IMR-90 (cell line): Measurements from ENCODE around the gene ITGA1. TPM values are rescaled to one million over a fixed set of nuclear protein-coding genes. Genes with fewer than 3 reads are reported as not detected.

Experiments used
- ATAC-seq: fragments of 200-7000 bp; cut with Tn5 transposase; 2 replicates; pipeline ENCODE4 v1.9.1; 2020; ENCODE audit warnings: low read depth, mild to moderate bottlenecking, moderate library complexity
- BruUV-seq: library from RNA; stranded (reverse); fragments of 400-500 nt; replicated peaks from 2 replicates; lab custom pipeline; 2021; lab: Mats Ljungman, UMichigan
- CTCF ChIA-PET: fragments of 300-600 bp; formaldehyde crosslinking; extraction: SDS; loops from one replicate; lab custom pipeline; 2021; ENCODE audit warnings: antibody characterized with exemption; lab: Yijun Ruan, JAX
- POLR2A ChIA-PET: fragments of 300-600 bp; sonication (Branson Sonifier 250); formaldehyde crosslinking; loops from one replicate; lab custom pipeline; 2022; ENCODE audit warnings: antibody characterized with exemption; ENCODE audit not compliant: unreplicated experiment; lab: Charles Lee
- DNase-seq: peaks from one replicate; pipeline ENCODE4 v3.0.0; 2013
- H2AFZ ChIP-seq: replicated peaks from 2 replicates; pipeline ENCODE3; 2013; ENCODE audit warnings: low read length, mild to moderate bottlenecking; ENCODE audit not compliant: poor library complexity
- H2AK5ac ChIP-seq: 2 replicates; pipeline ENCODE4 v1.6.1; 2013; ENCODE audit warnings: low read depth, low read length, inconsistent platforms
- H2AK9ac ChIP-seq: replicated peaks from 2 replicates; pipeline ENCODE3; 2013; ENCODE audit warnings: mild to moderate bottlenecking, low read depth, low read length, moderate library complexity; ENCODE audit not compliant: poor library complexity
- H2BK120ac ChIP-seq: 2 replicates; pipeline ENCODE4 v1.6.1; 2013; ENCODE audit warnings: low read depth, low read length, inconsistent platforms
- H2BK15ac ChIP-seq: 3 replicates; pipeline ENCODE4 v1.6.1; 2013; ENCODE audit warnings: low read depth, low read length, inconsistent platforms
- H2BK20ac ChIP-seq: 2 replicates; pipeline ENCODE4 v1.6.1; 2013; ENCODE audit warnings: low read depth, mild to moderate bottlenecking, inconsistent platforms, low read length, moderate library complexity
- H2BK5ac ChIP-seq: 2 replicates; pipeline ENCODE4 v1.6.1; 2013; ENCODE audit warnings: mild to moderate bottlenecking, low read depth, low read length, inconsistent platforms; ENCODE audit not compliant: poor library complexity, severe bottlenecking
- H3K14ac ChIP-seq: replicated peaks from 2 replicates; pipeline ENCODE4 v1.6.1; 2013; ENCODE audit warnings: low read depth, low read length, inconsistent platforms
- H3K18ac ChIP-seq: 2 replicates; pipeline ENCODE4 v1.6.1; 2013; ENCODE audit warnings: low read depth, low read length, control low read depth
- H3K23ac ChIP-seq: 2 replicates; pipeline ENCODE4 v1.6.1; 2013; ENCODE audit warnings: low read depth, low read length, inconsistent platforms
- H3K27ac ChIP-seq: 2 replicates; pipeline ENCODE4 v1.5.1; 2013; ENCODE audit warnings: mild to moderate bottlenecking, control low read depth, low read length; ENCODE audit not compliant: insufficient read depth
- H3K27me3 ChIP-seq: 2 replicates; pipeline ENCODE4 v1.6.1; 2013; ENCODE audit warnings: low read length; ENCODE audit not compliant: control insufficient read depth, insufficient read depth
- H3K36me3 ChIP-seq: 2 replicates; pipeline ENCODE4 v1.6.1; 2013; ENCODE audit warnings: low read length, mixed read lengths; ENCODE audit not compliant: control insufficient read depth, insufficient read depth
- H3K4ac ChIP-seq: 2 replicates; pipeline ENCODE4 v1.6.1; 2013; ENCODE audit warnings: low read depth, low read length, inconsistent platforms
- H3K4me1 ChIP-seq: 2 replicates; pipeline ENCODE4 v1.6.1; 2013; ENCODE audit warnings: low read length, mixed read lengths; ENCODE audit not compliant: control insufficient read depth, insufficient read depth
- H3K4me2 ChIP-seq: 2 replicates; pipeline ENCODE4 v1.6.1; 2013; ENCODE audit warnings: low read depth, mild to moderate bottlenecking, control low read depth, low read length, moderate library complexity
- H3K4me3 ChIP-seq: 2 replicates; pipeline ENCODE4 v1.5.1; 2013; ENCODE audit warnings: low read depth, mild to moderate bottlenecking, control low read depth, low read length, moderate library complexity; ENCODE audit not compliant: insufficient read depth
- H3K56ac ChIP-seq: 2 replicates; pipeline ENCODE4 v1.6.1; 2013; ENCODE audit warnings: low read length, inconsistent platforms; ENCODE audit not compliant: insufficient read depth; ENCODE audit errors: extremely low read depth
- H3K79me1 ChIP-seq, 2 experiments: 2 replicates each; pipeline ENCODE4 v1.6.1; 2013; ENCODE audit warnings: low read length in 2 of 2, inconsistent platforms in 1 of 2, low read depth in 1 of 2
- H3K9ac ChIP-seq: 2 replicates; pipeline ENCODE4 v1.6.1; 2013; ENCODE audit warnings: low read depth, low read length, control low read depth
- H3K9me1 ChIP-seq: 2 replicates; pipeline ENCODE4 v1.6.1; 2013; ENCODE audit warnings: low read length, inconsistent platforms; ENCODE audit not compliant: insufficient read depth
- H3K9me3 ChIP-seq: 2 replicates; pipeline ENCODE4 v1.6.1; 2013; ENCODE audit warnings: low read length; ENCODE audit not compliant: control insufficient read depth, insufficient read depth
- H4K20me1 ChIP-seq: 2 replicates; pipeline ENCODE4 v1.6.1; 2013; ENCODE audit warnings: low read length, inconsistent platforms; ENCODE audit not compliant: insufficient read depth
- H4K5ac ChIP-seq: 2 replicates; pipeline ENCODE4 v1.6.1; 2013; ENCODE audit warnings: mild to moderate bottlenecking, low read depth, low read length, control low read depth
- H4K8ac ChIP-seq, 2 experiments: 2 replicates each; pipeline ENCODE4 v1.6.1; 2013; ENCODE audit warnings: low read depth in 2 of 2, low read length in 2 of 2, control low read depth in 1 of 2, inconsistent platforms in 1 of 2
- H4K91ac ChIP-seq: 2 replicates; pipeline ENCODE4 v1.6.1; 2013; ENCODE audit warnings: low read depth, low read length, inconsistent platforms; ENCODE audit not compliant: insufficient read depth
- CEBPB ChIP-seq: IDR thresholded peaks from 2 replicates; pipeline ENCODE4 v1.6.1; 2012; ENCODE audit warnings: low read depth, low read length, improper control_type of control experiment
- ELK1 ChIP-seq: fragments of 150-350 bp; IDR thresholded peaks from 2 replicates; pipeline ENCODE4 v1.6.1; 2016; ENCODE audit warnings: low read depth, mild to moderate bottlenecking, low read length, moderate library complexity, borderline replicate concordance
- FOS ChIP-seq: fragments of 150-350 bp; IDR thresholded peaks from 2 replicates; pipeline ENCODE4 v1.6.1; 2016; ENCODE audit warnings: low read depth, low read length
- MAFK ChIP-seq: IDR thresholded peaks from 2 replicates; pipeline ENCODE4 v1.6.1; 2012; ENCODE audit warnings: low read depth, low read length, improper control_type of control experiment
- WGBS, 2 experiments: methylation state at CpG; one replicate each; pipeline versions ENCODE4 v1.1.5 to v1.1.7; 2013; ENCODE audit warnings: missing lambda C conversion rate in 2 of 2; ENCODE audit not compliant: insufficient read length in 1 of 2; ENCODE audit errors: extremely low coverage in 2 of 2; 5-methylcytosine and 5-hydroxymethylcytosine counted together
- dilution Hi-C: fragments of 300-500 bp; cut with HindIII; formaldehyde crosslinking; loops from one replicate; pipeline ENCODE4 v1.14.3; 2018; ENCODE audit warnings: low sequenced_read_pairs; ENCODE audit not compliant: unreplicated experiment
- in situ Hi-C: fragments of 300-500 bp; cut with MboI; formaldehyde crosslinking; loops from 3 replicates; pipeline ENCODE4 v1.14.3; 2019; ENCODE audit warnings: low sequenced_read_pairs, inconsistent platforms, mixed read lengths
- intact Hi-C: fragments of 100-400 bp; cut with micrococcal nuclease; formaldehyde crosslinking; loops from 2 replicates; pipeline ENCODE4 v1.10.0; 2022
- polyA plus RNA-seq, 3 experiments: library from polyadenylated mRNA; depleted of rRNA; stranded (reverse); fragments of >200 nt; gene quantifications; 2 replicates each; pipeline ENCODE4 v1.2.3, GENCODE V29; 2012; ENCODE audit warnings: low replicate concordance in 1 of 3
- total RNA-seq: library from RNA; depleted of rRNA; stranded (reverse); fragments of >200 nt; gene quantifications from 2 replicates; pipeline ENCODE4 v1.2.3, GENCODE V29; 2012
- TF ChIP-seq, protein P1 (sequence below): conservative IDR thresholded peaks from 2 replicates; pipeline ENCODE4 v1.5.1; 2012; ENCODE audit warnings: mild to moderate bottlenecking, low read depth, low read length, improper control_type of control experiment

ITGA1 gene
- total and polyA plus RNA-seq, 2 of the 4 experiments (the other 2 are of a cell fraction): 22.3 to 95.2 TPM

DNA sequence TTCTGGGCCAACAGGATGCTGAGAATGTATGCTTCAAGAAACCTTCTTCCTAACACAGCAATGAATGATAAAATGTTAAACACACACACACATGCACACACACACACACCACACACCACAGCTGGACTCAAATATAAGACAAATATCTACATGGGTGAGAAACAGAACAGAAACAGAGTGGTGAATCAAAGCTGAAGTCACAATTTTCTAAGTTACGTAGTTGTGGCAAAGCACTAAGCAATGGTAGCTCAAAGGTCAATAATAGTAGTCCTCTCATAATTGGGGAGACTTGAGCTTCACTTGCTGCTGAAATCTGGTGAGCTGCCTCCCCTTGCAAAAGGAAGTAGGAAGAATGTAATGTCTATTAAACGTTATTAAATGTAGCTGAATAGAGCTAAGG lies 33.7 kb upstream of the ITGA1 start:
- Histone ChIP-seq H2BK15ac (no peak overlapping the region), H3K4me3 (no peak overlapping the region)

More for the DNA sequence above, 33.7 kb upstream of the ITGA1 start:
- no peak overlapping the region for H2BK5ac ChIP-seq
- H3K9ac ChIP-seq: no peak overlapping the region
- H3K4me1 ChIP-seq: peaks cover 8% of the 10 kb centered on the region
- TF ChIP-seq, protein P1, sequence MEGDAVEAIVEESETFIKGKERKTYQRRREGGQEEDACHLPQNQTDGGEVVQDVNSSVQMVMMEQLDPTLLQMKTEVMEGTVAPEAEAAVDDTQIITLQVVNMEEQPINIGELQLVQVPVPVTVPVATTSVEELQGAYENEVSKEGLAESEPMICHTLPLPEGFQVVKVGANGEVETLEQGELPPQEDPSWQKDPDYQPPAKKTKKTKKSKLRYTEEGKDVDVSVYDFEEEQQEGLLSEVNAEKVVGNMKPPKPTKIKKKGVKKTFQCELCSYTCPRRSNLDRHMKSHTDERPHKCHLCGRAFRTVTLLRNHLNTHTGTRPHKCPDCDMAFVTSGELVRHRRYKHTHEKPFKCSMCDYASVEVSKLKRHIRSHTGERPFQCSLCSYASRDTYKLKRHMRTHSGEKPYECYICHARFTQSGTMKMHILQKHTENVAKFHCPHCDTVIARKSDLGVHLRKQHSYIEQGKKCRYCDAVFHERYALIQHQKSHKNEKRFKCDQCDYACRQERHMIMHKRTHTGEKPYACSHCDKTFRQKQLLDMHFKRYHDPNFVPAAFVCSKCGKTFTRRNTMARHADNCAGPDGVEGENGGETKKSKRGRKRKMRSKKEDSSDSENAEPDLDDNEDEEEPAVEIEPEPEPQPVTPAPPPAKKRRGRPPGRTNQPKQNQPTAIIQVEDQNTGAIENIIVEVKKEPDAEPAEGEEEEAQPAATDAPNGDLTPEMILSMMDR: no peak
- TF ChIP-seq MAFK: no peak
- TF ChIP-seq ELK1: no peak
- TF ChIP-seq CEBPB: no peak
- TF ChIP-seq FOS: no peak
- DNase-seq (no peak), ATAC-seq (no peak)
- no peak overlapping the region for H3K23ac ChIP-seq
- no peak overlapping the region for H3K14ac ChIP-seq
- no peak overlapping the region for H2AK5ac ChIP-seq
- no peaks in the 10 kb centered on the region for H3K36me3 ChIP-seq
- in situ Hi-C loops: no loop called here
- no peaks in the 10 kb centered on the region for H3K27me3 ChIP-seq
- H3K18ac ChIP-seq: no peak overlapping the region
- no peak overlapping the region for H3K56ac ChIP-seq
- H3K9me3 ChIP-seq: no peaks in the 10 kb centered on the region
- H3K9me1 ChIP-seq: peaks cover 6% of the 10 kb centered on the region; the same call in 1 of the 2 replicates
- H4K5ac ChIP-seq: no peak overlapping the region
- H3K79me1 ChIP-seq: no peaks in the 10 kb centered on the region
- no peak overlapping the region for H4K91ac ChIP-seq
- ChIA-PET CTCF (interaction anchor here (1.0 to 1.3 kb wide), 2 partner anchors 9 to 33 kb away, joined by 3 read pairs; partner anchors contain the start of genes ITGA1 and PELO), POLR2A (no interaction called here)
- H4K8ac ChIP-seq: no peak overlapping the region
- no peak overlapping the region for H3K4ac ChIP-seq
- intact Hi-C loops: no loop called here
- no peak overlapping the region for H3K4me2 ChIP-seq
- H2BK120ac ChIP-seq: no peak overlapping the region
- no peaks in the 10 kb centered on the region for H4K20me1 ChIP-seq
- no CpG with 5 or more reads among the region's 2 CpGs for WGBS, 2 experiments
- no peak overlapping the region for H2AK9ac ChIP-seq
- dilution Hi-C loops: no loop called here
- H2BK20ac ChIP-seq: no peak overlapping the region
- H2AFZ ChIP-seq: no peak overlapping the region
- no TSS peak for BruUV-seq
- H3K27ac ChIP-seq: no peak overlapping the region
